Keratinocyte (primary cell): ENCODE measurements around the gene BCAS4. TPM values are rescaled to one million over a fixed set of nuclear protein-coding genes. Genes with fewer than 3 reads are reported as not detected.

Experiments used
- DNase-seq: peaks from one replicate; pipeline ENCODE4 v3.0.0-alpha.2; 2011; ENCODE audit warnings: low read depth, missing footprints, low spot score
- FAIRE-seq: peaks from 2 replicates; lab custom pipeline; 2011; peaks lifted over from hg19 to GRCh38; lab: Jason Lieb, UNC
- H2AFZ ChIP-seq: 2 replicates; pipeline ENCODE4 v1.6.0; 2012; ENCODE audit warnings: low read length, control low read depth, inconsistent platforms; ENCODE audit not compliant: control insufficient read depth
- H3K27ac ChIP-seq: 2 replicates; pipeline ENCODE4 v1.5.1; 2011; ENCODE audit warnings: low read length; ENCODE audit not compliant: control insufficient read depth, insufficient read depth
- H3K27me3 ChIP-seq: 3 replicates; pipeline ENCODE4 v1.6.0; 2011; ENCODE audit warnings: low read length; ENCODE audit not compliant: control insufficient read depth, insufficient read depth; ENCODE audit errors: extremely low read depth
- H3K36me3 ChIP-seq, 2 experiments: 2 replicates in 1 of 2; 3 replicates in 1 of 2; pipeline ENCODE4 v1.5.1; 2011; ENCODE audit warnings: low read length in 2 of 2, mild to moderate bottlenecking in 1 of 2; ENCODE audit not compliant: control insufficient read depth in 2 of 2, insufficient read depth in 2 of 2; ENCODE audit errors: extremely low read depth in 1 of 2
- H3K4me1 ChIP-seq: 3 replicates; pipeline ENCODE4 v1.5.1; 2011; ENCODE audit warnings: low read length; ENCODE audit not compliant: control insufficient read depth, insufficient read depth; ENCODE audit errors: extremely low read depth
- H3K4me2 ChIP-seq: 3 replicates; pipeline ENCODE4 v1.6.0; 2011; ENCODE audit warnings: low read depth, low read length; ENCODE audit not compliant: control insufficient read depth, insufficient read depth; ENCODE audit errors: extremely low read depth
- H3K4me3 ChIP-seq, 3 experiments: fragments of 200-600 bp in 1 of 3; sonication (generic) in 1 of 3; 2 replicates in 2 of 3; 3 replicates in 1 of 3; pipeline ENCODE4 v1.5.1; 2011 to 2016; ENCODE audit warnings: low read length in 3 of 3, mild to moderate bottlenecking in 3 of 3, control low read depth in 2 of 3, inconsistent platforms in 1 of 3, low read depth in 1 of 3, mixed read lengths in 1 of 3, mixed run types in 1 of 3, moderate library complexity in 1 of 3; ENCODE audit not compliant: control insufficient read depth in 2 of 3, insufficient read depth in 2 of 3; ENCODE audit errors: extremely low read depth in 1 of 3
- H3K79me2 ChIP-seq: 2 replicates; pipeline ENCODE4 v1.6.0; 2012; ENCODE audit warnings: low read length; ENCODE audit not compliant: control insufficient read depth, insufficient read depth
- H3K9ac ChIP-seq: 3 replicates; pipeline ENCODE4 v1.6.0; 2011; ENCODE audit warnings: low read length; ENCODE audit not compliant: control insufficient read depth, insufficient read depth; ENCODE audit errors: extremely low read depth
- H3K9me1 ChIP-seq: 3 replicates; pipeline ENCODE4 v1.6.0; 2011; ENCODE audit warnings: low read length; ENCODE audit not compliant: control insufficient read depth, insufficient read depth; ENCODE audit errors: extremely low read depth
- H3K9me3 ChIP-seq: 2 replicates; pipeline ENCODE4 v1.5.1; 2012; ENCODE audit warnings: low read depth, low read length; ENCODE audit not compliant: control insufficient read depth
- H4K20me1 ChIP-seq: 3 replicates; pipeline ENCODE4 v1.6.0; 2011; ENCODE audit warnings: low read length; ENCODE audit not compliant: control insufficient read depth, insufficient read depth; ENCODE audit errors: extremely low read depth
- EZH2 ChIP-seq: IDR thresholded peaks from one replicate; pipeline ENCODE4 v1.6.1; 2012; ENCODE audit warnings: inconsistent platforms, mild to moderate bottlenecking, low read length, moderate library complexity
- dilution Hi-C: fragments of 300-500 bp; cut with MboI; formaldehyde crosslinking; loops from one replicate; pipeline ENCODE4 v1.7.0; 2020; ENCODE audit warnings: low sequenced_read_pairs; ENCODE audit not compliant: extremely low pct_ligation_motif_present
- polyA plus RNA-seq, 5 experiments: library from polyadenylated mRNA; depleted of rRNA in 3 of 5; stranded (reverse) in 3 of 5; stranded (forward) in 1 of 5; unstranded in 1 of 5; fragments of >200 nt; gene quantifications; 1 replicate in 1 of 5; 2 replicates in 3 of 5; 3 replicates in 1 of 5; pipeline versions ENCODE4 v1.2.1 to v1.2.3, GENCODE V29; 2011 to 2012; ENCODE audit warnings: missing spikeins in 2 of 5, low read depth in 1 of 5, low replicate concordance in 1 of 5
- TF ChIP-seq, protein P1 (sequence below), 3 experiments: IDR thresholded peaks in 1 of 3; conservative IDR thresholded peaks in 1 of 3; optimal IDR thresholded peaks in 1 of 3; 2 replicates in 2 of 3; 3 replicates in 1 of 3; pipeline versions ENCODE3 to v1.5.1; 2011; ENCODE audit warnings: low read length in 3 of 3, mild to moderate bottlenecking in 3 of 3, moderate library complexity in 2 of 3, control low read depth in 1 of 3, inconsistent platforms in 1 of 3; ENCODE audit not compliant: insufficient read depth in 2 of 3; ENCODE audit errors: extremely low read depth in 1 of 3

Gene BCAS4
- polyA plus RNA-seq, 1 donor (not counting 4 experiments of a cell fraction or from before 2014, with no cell fraction given) = 13.8 TPM

DNA sequence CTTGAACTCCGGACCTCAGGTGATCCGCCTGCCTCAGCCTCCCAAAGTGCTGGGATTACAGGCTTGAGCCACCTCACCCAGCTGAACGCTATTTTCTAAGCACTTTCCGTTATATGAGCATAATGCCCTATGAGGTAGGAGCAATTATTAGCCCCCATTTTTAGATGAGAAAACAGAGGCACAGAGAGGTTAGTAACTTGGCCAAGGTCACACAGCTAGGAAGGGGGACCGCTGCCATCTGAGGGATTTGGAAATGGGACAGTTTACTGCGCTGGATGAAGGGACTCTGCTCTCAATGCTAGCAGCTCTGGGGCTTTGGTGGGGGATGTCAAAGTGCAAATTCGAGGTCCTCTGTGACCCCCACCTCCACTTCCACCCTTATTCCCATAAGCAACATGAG lies 62.5 kb downstream of the BCAS4 start:
- H3K9ac ChIP-seq = no peak overlapping the region
- H3K27me3 ChIP-seq = no peaks in the 10 kb centered on the region
- no peaks in the 10 kb centered on the region for H3K9me3 ChIP-seq
- H3K36me3 ChIP-seq = no peaks in the 10 kb centered on the region
- H3K79me2 ChIP-seq = no peaks in the 10 kb centered on the region
- no peaks in the 10 kb centered on the region for H3K9me1 ChIP-seq
- no peaks in the 10 kb centered on the region for H4K20me1 ChIP-seq
- no peak overlapping the region for H2AFZ ChIP-seq
- no peak for FAIRE-seq
- dilution Hi-C loops = no loop called here
- peaks cover 12% of the 10 kb centered on the region for H3K4me1 ChIP-seq
- DNase-seq = no peak
- H3K27ac ChIP-seq = no peak overlapping the region
- no peak for TF ChIP-seq EZH2
- no peak overlapping the region for H3K4me3 ChIP-seq
- H3K4me2 ChIP-seq = no peak overlapping the region

DNA sequence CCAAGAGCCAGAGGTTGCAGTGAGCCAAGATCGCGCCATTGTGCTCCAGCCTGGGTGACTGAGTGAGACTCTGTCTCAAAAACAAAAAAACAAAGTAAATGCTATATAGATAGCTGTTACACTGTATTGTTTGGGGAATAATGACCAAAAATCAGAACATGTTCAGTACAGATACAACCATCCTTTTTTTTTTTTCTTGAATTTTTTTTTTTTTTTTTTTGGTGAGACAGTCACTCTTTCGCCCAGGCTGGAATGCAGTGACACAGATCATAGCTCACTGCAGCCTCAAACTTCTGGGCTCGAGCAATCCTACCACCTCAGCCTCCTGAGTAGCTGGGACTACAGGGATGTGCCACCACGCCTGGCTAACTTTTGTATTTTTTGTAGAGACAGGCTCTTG lies 63.7 kb downstream of the BCAS4 start:
- no peak overlapping the region for H3K9ac ChIP-seq
- H2AFZ ChIP-seq = no peak overlapping the region
- H3K4me1 ChIP-seq = peaks cover 12% of the 10 kb centered on the region
- dilution Hi-C loops = no loop called here
- H4K20me1 ChIP-seq = no peaks in the 10 kb centered on the region
- FAIRE-seq (no peak), DNase-seq (no peak)
- H3K27ac ChIP-seq = no peak overlapping the region
- H3K9me1 ChIP-seq = no peaks in the 10 kb centered on the region
- H3K9me3 ChIP-seq = no peaks in the 10 kb centered on the region
- TF ChIP-seq EZH2 = no peak
- TF ChIP-seq, protein P1, sequence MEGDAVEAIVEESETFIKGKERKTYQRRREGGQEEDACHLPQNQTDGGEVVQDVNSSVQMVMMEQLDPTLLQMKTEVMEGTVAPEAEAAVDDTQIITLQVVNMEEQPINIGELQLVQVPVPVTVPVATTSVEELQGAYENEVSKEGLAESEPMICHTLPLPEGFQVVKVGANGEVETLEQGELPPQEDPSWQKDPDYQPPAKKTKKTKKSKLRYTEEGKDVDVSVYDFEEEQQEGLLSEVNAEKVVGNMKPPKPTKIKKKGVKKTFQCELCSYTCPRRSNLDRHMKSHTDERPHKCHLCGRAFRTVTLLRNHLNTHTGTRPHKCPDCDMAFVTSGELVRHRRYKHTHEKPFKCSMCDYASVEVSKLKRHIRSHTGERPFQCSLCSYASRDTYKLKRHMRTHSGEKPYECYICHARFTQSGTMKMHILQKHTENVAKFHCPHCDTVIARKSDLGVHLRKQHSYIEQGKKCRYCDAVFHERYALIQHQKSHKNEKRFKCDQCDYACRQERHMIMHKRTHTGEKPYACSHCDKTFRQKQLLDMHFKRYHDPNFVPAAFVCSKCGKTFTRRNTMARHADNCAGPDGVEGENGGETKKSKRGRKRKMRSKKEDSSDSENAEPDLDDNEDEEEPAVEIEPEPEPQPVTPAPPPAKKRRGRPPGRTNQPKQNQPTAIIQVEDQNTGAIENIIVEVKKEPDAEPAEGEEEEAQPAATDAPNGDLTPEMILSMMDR (optimal IDR thresholded peaks at IDR 0.05 in 1 of 3, IDR thresholded peaks at IDR 0.05 in 1 of 3, conservative IDR thresholded peaks at IDR 0.05 in 1 of 3; ENCODE audit: extremely low read depth in 1 of 3, insufficient read depth in 2 of 3, low read length in 3 of 3) = no peak
- no peak overlapping the region for H3K4me2 ChIP-seq
- no peaks in the 10 kb centered on the region for H3K27me3 ChIP-seq
- no peaks in the 10 kb centered on the region for H3K36me3 ChIP-seq
- H3K79me2 ChIP-seq = no peaks in the 10 kb centered on the region
- H3K4me3 ChIP-seq = no peak overlapping the region

DNA sequence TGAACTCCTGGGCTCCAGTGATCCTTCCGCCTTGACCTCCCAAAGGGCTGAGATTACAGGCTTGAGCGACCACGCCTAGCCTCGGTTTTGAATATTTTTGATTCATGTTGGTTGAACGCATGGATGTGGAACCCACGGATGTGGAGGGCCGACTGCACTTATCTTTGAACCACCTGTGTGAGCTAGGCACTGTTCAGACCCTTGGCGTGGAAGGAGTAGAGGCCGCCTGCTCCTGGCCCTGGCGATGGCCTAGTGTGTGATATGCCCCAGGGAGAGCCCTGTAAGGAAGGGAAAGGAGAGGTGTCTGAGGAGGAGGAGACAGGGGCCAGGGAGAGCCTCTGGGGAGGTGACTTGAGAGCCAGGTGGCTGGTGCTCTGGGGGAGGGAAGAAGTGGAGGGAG lies 64.3 kb downstream of the BCAS4 start:
- no peaks in the 10 kb centered on the region for H3K9me1 ChIP-seq
- H3K4me1 ChIP-seq = peaks cover 12% of the 10 kb centered on the region
- no peaks in the 10 kb centered on the region for H3K79me2 ChIP-seq
- no peaks in the 10 kb centered on the region for H3K36me3 ChIP-seq
- H3K9me3 ChIP-seq = no peaks in the 10 kb centered on the region
- TF ChIP-seq, protein P1 (optimal IDR thresholded peaks at IDR 0.05 in 1 of 3, IDR thresholded peaks at IDR 0.05 in 1 of 3, conservative IDR thresholded peaks at IDR 0.05 in 1 of 3; ENCODE audit: extremely low read depth in 1 of 3, insufficient read depth in 2 of 3, low read length in 3 of 3) = no peak
- no peak for TF ChIP-seq EZH2
- H4K20me1 ChIP-seq = no peaks in the 10 kb centered on the region
- no peak overlapping the region for H3K27ac ChIP-seq
- H3K9ac ChIP-seq = no peak overlapping the region
- dilution Hi-C loops = no loop called here
- H3K27me3 ChIP-seq = no peaks in the 10 kb centered on the region
- no peak overlapping the region for H3K4me3 ChIP-seq
- no peak overlapping the region for H3K4me2 ChIP-seq
- FAIRE-seq (no peak), DNase-seq (no peak)
- no peak overlapping the region for H2AFZ ChIP-seq
